Stimulated activated CD8-positive, alpha-beta memory T cell treated with anti-CD3 and anti-CD28 coated beads, Interleukin-4, amount 100 ng/mL, for 48 hours (primary cell): Measurements from ENCODE around the gene HECTD4.
"Not testable (repeated sequence)": the region's sequence is repeated elsewhere in the genome, so short reads cannot be mapped to it uniquely, and the experiment has no call there.

ENCODE experiments used
- DNase-seq: peaks from one replicate; pipeline ENCODE4 v3.0.0-alpha.2; 2020

Gene HECTD4

DNA sequence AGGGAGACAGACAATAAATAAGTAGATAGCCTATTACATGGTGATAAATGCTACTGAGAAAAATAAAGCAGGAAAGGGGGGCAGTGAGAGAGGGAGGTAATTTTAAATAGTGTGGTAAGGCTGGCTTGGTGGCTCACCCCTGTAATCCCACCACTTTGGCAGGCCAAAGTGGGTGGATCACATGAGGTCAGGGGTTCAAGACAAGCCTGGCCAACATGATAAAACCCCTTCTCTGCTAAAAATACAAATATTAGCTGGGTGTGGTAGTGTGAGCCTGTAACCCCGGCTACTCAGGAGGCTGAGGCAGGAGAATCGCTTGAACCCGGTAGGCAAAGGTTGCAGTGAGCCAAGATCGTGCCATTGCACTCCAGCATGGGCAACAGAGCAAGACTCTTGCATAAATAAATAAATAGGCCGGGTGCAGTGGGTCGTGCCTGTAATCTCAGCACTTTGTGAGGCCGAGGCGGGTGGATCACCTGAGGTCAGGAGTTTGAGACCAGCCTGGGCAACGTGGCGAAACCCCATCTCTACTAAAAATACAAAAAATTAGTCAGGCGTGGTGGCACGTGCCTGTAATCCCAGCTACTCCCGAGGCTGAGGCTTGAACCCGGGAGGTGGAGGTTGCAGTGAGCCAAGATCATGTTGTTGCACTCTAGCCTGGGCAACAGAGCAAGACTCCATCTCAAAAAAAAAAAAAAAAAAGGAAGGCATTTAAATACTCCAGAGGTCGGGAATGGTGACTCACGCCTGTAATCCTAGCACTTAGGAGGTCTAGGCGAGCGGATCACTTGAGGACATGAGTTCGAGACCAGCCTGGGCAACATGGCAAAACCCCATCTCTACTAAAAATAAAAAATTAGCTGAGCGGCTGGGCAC, 271.2 kb downstream of the HECTD4 start:
- not testable (repeated sequence) for DNase-seq
